NCI-H187 (cell line): Measurements from ENCODE around the gene RNFT2.
A peak's percentile ranks its signal among the peaks of the same experiment; 100 is the strongest.

Experiments
- DNase-seq, 2 experiments: peaks; one replicate each; lab custom pipeline; 2025; lab: John Stamatoyannopoulos, UW

RNFT2 gene

DNA sequence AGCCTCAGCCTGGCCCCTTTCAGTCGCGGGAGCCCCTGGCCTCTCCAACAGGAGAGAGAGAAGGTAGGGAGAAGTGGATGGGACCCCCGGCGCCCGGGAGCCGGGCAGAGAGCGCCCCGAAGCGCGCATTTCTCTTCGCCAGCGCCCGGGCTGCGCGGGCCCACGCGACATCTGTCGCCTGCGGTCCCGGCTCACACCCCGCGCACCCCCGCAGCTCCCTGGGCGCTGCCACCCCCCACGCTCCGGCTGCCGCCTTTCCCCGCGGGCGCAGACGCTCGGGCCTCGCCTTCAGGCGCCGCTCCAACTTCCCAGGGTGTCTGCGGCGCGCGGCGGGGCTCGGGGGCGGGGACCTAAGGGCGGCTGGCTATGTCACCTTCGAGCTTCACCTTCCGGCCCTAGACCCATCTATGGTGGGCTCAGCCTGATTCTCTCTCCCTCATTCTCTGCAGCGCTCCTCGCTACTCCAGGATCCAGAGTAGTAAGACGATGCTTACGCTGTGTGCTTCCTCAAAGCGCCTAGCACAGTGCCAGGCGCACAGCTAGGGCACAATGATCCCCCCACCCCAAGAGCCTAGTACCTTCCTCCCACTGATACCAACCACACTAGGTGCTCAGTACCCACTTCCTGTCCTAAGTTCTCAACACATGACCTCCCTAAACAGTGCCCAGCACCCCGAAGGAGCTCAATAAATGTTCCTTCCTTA, 141.5 kb downstream of the RNFT2 start:
- no peak for DNase-seq

DNA sequence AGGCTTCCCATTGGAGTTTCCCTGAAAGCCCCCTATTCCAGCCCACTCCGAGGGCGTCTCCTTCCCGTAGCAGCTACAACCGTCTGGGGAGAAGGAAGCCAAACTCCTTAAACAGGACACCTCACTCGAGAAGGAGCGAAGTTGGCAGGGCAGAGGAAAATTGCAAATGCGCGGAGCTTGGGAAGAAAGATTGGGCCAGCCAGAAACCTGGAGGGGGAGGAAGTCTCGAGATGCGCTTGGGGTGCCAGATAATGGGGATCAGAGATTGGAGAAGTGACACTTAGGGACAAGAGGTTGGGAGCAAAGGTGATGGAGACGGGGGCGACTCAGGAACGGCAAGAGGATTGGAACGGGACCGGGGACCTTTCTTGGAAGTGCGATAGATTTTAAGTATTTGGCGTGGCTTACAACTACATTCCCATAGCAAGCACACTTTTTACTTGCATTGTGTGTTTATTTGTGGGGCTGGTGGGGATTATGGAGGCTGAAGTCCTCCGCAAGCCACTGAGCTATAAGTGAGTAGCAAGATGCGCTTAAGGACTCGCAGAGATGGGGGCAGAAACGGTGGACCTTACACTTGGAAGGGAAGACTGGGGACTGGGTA, 142.2 kb downstream of the RNFT2 start:
- DNase-seq: no peak

DNA sequence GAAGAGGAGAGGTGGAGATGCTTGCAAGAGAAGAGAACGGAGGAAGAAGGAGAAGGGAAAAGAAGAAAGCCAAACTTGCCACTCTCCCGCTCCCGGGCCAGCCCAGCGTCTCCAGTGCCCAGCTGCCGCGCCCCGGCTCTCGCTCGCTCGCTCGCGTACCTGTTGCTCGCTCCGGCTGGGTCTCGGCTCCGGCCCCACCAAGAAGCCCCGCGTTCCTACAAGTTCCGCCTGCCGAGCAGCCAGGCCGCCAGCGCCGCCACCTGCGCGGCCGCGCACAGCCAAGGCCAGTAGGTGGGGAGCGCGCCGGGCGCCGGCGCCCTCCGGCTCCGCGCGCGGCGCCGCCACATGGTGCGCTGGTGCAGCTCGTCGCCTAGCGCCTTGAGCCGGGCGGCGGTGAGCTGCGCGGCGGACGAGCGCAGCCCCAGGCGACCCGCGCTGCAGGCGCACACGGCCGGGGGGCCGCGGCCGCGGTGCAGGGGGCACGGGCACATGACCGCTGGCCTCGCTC, 142.8 kb downstream of the RNFT2 start:
- peak in 1 of 2 experiments; percentile 21 for DNase-seq

DNA sequence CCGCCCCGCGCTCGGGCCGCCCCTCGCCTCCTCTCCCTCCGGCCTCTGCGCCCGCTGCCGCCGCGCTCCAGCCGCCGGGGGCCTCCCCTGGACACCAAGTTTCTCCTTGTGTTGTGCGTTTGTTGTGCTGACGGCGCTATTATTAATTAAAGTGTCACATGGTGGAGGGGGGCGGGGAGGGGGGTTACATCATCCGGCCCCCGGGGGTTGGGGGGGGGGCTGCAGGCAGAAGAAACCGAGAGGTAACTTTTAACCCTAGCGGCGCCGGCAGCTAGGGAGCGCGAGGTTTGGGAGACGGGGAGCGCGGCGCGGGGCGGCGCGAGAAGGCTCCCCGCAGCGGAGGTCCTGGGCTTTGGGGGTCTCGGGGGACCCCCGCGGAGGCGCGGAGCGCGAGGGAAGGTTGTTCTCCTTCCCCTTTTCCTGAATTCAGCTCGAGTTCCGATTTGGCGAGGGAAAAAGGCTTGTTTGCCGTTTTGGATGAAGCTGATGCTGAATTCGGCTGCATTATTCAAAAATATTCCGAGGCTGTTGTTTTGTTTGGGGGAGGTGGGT, 143.3 kb downstream of the RNFT2 start, which contains the start of gene HRK:
Gene HRK (minus strand): TSS at position 117 of the 552 bp plus-strand sequence. CDS start 134 bp downstream, outside the sequence.
- no peak for DNase-seq

DNA sequence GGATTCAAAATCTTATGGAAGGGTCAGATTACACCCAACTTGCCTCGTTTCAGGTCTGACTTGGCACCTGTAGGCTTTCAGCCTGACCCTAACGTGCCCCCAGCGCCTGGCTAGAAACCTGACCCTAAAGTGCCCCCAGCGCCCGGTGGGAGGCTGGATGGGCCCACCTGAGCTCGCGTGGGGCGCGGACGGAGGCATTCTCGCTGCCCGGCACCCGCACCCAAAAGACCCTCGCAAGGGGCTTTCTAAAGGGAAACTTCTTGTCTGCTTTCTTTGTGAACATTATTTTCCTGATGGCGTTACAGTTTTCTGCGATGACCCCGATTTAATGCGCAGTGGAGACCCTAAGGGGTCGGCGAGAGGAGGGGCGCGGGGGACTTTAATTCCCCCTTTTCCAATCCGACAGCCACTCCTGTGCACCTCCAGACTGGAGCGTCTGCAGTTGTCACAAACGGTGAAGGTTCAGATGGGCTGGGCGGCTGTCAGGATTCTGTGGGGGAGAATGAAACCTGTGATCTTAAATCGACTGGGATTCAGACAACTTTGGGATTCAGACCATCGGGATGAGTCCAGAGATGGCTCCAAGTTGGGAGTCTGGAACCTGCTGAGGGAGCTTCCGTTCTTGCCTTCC, 143.9 kb downstream of the RNFT2 start:
- DNase-seq: no peak

DNA sequence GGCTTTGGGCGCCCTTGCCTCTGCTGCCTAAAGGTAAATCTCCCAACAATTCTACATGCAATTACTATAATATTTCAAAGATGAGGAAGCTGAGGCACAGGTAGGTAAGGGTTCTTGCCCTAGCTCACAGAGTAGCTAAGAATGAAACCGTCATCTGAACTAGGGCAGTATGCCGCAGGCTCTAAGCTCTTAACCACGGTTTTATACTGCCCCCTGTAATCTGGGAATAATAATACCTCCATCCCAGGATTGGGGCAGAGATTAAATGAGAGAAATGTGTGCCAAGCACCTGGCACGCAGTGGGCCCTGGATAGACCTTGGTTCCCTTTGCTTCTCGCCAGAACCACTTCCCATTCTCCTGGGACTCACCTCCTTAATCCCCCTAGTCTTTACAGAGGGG, 144.6 kb downstream of the RNFT2 start:
- DNase-seq: no peak

DNA sequence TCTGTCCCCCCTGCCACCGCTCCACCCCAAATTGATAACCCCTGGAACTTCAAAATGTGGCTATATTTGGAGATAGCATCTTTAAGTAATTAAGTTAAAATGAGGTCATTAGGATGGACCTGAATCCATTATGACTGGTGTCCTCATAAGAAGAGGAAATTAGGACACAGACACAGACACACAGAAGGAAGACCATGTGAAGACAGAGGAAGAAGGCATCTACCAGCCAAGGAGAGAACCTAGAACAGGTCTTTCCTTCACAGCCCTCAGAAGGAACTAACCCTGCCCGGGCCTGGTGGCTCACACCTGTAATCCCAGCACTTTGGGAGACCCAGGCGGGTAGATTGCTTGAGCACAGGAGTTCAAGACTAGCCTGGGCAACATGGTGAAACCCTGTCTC, 146.8 kb downstream of the RNFT2 start:
- DNase-seq: no peak

DNA sequence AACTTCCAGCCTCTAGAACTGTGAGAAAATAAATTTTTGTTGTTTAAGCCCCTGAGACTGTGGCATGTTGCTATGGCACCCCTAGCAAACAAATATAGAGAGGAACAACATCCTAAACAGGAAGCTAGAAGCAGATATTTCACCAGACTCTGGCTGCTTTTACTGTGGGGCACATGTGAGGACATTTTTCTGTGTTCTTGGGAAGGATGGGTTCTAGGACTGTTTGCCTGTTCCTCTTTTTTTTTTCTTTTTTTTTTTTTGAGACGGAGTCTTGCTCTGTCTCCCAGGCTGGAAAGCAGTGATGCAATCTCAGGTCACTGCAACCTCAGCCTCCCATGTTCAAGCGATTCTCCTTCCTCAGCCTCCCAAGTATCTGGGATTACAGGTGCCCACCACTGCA, 147.4 kb downstream of the RNFT2 start:
- no peak for DNase-seq

DNA sequence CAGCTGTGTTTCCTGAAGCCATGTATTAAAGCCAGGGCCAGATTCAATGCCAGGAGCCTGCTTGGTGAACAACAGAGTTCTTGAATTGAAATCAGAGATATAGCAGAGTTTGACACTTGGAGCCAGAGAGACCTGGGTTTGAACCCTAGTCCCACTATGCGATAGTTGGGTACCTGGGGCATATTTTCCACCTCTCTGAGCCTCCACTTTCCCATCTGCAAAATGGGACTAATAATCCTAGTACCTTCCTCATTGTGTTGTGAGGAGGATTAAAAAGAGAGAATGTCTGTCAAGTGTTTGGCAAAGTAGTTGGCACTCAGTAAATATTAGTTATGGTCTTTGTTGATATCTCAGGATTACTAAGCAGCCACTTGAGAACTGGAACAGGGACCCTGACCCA, 149.1 kb downstream of the RNFT2 start:
- DNase-seq: no peak

DNA sequence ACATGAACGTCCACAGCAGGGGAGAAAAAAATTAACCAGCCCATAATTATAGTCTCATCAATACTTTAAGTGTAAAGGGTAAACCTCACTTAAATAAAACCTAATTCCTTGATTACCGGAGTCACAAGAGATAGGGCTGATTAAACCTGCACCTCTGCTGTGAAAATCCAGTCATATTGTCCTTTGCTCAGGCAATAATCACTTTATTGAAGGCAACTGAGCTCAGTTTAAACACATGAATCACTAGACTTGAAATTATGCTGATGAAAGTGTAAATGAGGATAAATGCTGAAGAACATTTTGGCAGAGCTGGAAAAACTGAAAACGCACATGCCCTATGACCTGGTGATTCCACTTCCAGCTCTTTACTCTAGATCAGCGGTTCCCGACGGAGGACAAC, 149.8 kb downstream of the RNFT2 start:
- no peak for DNase-seq

DNA sequence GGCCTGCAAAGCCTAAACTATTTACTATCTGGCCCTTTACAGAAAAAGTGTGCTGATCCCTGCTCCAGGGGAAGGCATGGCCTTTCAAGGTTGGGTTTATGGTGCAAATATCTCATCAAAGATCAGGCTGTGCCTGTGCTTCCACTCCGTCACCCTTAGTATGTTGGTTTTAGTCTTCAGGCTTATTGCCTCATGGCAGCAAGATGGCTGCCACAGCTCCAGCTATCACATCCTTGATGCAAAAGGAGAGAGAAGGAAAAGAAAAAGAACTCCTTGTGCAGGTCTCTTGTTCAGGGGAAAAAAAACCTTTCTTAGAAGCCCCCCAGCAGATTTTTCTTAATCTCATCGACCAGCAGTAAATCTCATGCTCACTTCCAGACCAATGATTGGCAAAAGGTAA, 152.2 kb downstream of the RNFT2 start:
- no peak for DNase-seq

DNA sequence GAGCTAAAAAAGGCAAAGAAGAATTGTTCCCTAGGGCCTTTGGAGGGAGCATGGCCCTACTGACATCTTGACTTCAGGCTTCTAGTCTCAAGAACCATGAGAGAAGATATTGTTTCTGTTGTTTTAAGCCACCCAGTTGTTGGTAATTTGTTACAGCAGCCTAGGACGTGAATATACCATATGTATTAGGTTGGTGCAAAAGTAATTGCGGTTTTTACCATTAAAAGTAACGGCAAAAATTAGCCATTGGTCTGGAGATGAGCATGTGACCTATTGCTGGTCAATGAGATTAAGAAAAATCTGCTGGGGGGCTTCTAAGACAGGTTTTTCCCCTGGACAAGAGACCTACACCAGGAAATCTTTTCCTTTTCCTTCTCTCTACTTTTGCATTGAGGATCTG, 152.9 kb downstream of the RNFT2 start:
- no peak for DNase-seq

DNA sequence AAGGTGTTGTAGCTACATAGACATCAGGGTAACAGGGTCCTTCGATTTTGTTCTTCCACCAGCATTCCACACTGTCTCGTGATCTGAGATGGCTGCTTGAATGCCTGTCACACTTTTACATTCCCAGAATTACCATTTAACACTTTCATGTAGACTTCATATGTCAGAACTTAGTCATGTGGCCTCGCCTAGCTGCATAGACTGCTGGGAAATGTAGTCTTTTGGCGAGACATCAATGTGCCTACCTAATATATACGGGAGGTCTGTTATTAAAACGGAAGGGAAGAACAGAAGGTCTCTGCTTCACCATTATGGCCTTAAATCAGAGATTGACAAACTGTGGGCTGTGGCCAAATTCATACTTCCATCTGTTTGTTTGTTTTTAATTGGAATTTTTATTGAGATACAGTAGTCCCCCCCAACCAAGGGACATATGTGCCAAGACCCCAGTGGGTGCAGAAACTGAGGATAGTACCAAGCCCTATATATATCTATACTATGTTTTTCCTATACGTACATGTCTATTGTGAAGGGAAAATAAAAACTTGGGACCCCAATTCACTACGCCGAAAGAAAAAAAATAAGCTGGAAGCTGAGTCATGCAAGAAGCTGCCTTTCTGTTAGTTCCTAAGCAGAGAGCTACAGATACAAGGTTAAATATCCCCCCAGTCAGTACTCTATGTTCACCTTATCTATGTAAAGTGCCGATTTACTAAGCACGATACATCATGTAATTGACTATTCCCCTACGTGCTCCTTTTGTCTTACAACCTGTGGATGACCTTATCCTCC, 154.4 kb downstream of the RNFT2 start:
- DNase-seq: no peak

DNA sequence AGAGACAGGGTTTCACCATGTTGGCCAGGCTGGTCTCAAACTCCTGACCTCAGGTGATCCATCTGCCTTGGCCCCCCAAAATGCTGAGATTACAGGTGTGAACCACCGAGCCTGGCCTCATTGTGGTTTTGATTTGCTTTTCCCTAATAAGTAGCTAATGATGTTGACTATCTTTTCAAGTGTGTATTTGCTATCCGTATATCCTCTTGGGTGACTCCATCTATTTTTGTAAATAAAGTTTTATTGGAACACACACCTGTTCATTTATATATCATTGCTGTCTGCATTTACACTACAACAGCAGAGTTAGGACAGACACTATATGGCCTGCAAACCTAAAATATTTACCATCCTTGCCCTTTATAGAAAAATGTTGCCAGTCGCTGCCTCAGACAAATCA, 156.8 kb downstream of the RNFT2 start:
- DNase-seq: no peak

DNA sequence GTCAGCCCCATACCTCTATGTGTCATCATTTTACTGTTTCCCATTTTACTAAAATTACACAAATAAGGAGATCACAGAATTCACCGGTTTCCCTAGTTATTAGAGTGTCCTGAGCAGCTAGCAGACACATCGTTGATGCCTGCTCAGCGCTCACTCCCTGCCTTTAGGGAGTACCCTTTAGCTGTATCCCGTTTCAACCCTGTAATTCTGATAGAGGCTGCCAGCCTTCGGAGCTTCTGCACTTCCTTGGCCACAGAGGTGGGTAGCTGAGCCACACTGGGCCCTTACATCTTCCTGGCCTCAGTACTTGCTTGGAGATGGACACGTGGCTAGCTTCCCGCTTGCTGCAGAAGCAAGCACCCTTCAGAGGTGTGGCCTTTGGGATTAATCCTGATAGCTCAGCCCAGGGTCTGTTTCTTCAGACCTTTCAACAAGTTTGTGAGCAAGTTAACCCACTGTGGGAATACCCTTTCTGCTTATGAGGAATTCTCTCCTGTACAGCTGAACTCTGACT, 158.4 kb downstream of the RNFT2 start:
- no peak for DNase-seq

DNA sequence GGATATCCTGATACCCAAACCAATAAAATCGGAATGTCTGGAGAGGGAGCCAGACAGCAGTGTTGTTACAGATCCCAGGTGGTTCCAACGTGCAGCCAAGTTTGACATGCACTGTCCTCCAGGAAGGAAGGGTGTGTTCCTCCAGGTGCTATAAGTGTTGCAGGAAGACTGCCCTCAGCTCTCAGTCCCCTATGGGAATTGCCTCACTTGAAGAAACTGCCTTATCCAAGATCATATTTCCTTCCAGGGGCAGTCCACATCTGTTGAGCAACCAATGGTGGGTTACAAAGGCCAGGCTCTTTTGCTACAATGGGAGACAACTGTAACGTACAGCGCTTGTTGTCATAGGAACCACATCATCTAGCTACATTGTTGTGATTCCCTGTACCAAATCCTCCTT, 159.4 kb downstream of the RNFT2 start:
- no peak for DNase-seq

DNA sequence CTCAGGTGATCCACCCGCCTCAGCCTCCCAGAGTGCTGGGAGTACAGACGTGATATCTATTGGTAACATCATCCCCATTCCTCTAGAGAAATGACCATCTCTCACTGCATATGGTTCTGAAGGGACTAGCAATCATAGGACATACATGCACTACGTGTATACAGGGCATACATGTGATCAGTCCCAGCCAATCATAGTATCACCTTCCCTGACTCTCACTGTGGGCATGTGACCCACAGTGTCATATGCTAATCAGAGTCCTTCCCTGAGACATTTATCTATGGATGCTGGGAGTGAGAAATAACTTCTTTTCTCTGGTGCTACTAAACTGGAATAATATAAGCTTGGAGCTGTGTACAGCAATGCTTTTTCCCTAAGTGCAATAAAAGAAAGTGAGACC, 160.6 kb downstream of the RNFT2 start:
- no peak for DNase-seq

DNA sequence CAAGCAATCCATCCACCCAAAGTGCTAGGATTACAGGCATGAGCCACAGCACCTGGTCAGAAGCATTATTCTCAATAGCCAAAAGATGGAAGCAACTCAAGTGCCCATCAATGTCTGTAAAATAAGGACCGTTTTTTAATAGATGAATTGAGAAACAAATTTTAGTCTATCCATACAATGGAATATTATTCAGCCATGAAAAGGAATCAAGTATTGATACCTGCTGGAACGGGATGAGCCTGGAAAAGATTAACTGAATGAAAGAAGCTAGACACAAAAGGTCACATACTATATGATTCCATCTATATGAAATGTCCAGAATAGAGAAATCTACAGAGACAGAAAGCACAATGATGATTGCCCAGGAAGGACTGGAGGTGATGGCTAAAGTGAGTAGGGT, 163.5 kb downstream of the RNFT2 start:
- no peak for DNase-seq
